HG03520 (cell line): Measurements from ENCODE around the gene LRRC14B.
"Not testable (repeated sequence)": the region's sequence is repeated elsewhere in the genome, so short reads cannot be mapped to it uniquely, and the experiment has no call there.

Experiments
- ATAC-seq: cut with Tn5 transposase; IDR thresholded peaks from one replicate; pipeline ENCODE4 v1.9.1; 2021; ENCODE audit warnings: mild to moderate bottlenecking, moderate library complexity; ENCODE audit not compliant: unreplicated experiment

Gene LRRC14B

DNA sequence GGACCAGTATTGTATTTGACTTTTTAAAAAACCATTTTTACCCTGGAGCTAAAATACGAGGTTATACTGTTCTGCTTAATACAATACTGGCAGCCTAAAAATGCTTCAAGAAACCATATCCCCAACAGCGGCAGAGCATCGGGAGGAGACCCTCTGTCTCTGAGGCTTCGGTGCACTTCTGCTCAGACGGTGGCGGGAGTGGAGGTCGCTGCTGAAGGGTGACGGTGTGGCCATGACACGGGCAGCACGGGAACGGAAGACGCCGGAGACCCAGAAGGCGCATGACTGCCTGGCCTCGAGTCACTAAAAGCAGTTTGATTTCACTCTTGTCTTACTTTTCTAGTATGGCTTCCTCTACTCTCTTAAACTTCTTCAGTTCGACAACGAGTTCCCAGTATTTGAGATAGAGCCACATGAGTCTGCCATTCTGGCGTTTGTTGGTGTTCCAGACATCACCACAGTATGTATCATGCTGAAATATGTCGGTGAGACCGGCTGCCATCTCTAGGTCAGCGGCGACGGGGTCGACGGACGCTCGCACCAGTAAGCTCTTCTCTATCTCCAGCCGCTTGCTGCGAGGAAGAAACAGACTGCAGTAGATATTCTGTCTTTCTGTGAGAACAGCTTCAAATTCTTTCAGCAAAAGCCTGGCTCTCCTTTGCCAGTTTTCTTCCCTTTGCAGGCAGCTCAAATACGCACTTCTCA, 13.8 kb downstream of the LRRC14B start:
- no peak for ATAC-seq

DNA sequence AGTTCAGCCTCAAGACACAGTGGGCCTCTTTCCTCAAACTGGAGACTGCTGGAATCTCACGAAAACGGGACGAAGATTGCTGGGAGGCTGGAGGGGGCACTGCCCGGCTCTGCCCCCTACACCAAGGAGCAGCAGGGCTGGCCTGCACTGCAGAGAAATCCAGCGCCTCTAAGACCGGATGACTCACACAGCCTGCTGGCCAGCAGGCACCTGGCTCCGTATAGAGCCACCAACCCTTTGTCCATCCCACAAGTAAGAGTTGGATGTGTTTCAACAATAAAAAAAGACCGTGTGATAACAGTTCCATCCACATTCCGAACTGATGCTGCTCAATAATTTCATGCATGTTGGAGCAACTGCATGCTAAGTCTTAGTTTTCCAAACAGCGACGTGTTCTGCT, 15.1 kb downstream of the LRRC14B start:
- ATAC-seq = no peak

DNA sequence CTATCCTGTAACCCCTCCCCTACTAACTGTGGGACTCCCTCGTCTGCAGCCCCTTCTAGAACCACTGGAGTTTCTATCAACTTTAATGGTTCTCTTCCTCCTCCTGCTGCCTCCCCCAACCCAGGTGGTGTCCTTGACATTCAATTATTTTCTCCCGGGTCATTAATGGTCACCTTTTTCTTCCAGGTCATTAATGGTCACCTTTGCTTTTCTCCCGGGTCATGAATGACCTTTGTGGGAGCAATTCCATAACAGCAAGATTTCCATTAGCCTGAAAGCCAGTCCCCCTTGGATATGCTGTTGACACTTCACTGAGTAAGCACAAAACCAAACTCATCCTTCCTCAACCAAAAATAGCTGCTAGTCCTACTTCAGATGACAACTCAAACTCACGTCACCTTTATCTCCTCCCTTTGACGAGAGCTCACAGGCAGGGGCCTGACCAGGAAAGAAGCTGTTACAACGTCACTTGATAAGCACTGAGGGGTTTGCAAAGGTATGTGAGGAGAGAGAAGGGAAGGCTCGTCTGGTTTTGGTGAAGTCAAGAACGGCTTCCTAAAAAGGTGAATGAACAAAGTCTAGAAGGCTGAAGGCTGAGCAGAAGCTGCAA, 15.7 kb downstream of the LRRC14B start:
- ATAC-seq = no peak

DNA sequence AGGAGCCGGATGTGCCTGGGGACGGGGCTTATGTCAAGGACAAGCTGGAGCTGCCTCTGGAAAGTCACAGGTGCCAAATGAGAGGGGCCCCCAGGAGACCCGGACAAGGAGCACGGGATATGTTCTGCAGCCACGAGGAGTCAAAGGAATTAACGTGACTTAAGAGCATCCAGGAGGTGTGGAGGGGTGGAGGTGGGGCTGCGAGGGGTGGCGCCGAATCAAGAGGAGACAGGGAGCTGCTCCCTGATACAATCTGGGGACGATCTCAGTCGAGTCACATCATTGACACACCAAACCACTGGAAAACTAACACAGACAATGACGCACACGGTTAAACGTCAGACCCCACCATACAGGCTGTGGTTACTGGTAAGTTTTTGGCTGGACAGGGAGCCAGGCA, 16.3 kb downstream of the LRRC14B start:
- ATAC-seq = no peak

DNA sequence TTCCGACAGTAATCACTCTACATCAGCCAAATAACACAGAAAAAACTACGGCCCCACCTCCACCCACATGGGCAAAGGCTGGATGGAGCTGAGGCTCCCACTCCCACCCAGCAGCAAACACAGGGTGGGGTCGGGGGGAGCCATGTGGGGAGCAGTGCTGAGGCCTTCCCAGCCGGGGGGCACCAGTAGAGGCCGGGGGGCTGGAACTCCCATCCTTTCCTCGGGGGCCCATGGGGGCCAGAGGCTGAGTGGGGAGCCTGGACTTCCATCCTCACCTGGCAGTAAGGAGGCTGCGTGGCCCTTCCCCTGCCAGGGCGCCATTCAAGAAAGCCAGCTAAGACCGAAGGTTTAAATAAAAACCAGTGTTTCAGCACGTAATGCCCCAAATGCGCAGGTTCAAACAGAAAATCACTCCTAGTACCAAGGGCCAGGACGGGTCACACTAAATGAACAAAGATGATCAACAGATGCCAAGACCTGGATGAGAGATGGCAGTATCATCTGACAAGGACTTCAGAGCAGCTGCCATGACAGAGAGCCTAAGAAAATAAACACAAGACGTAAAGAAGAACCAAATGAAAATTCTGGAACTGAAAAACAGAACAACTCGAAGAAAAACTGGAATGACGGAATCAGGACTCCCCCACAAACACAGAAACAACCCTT, 17.3 kb downstream of the LRRC14B start:
- no peak for ATAC-seq

DNA sequence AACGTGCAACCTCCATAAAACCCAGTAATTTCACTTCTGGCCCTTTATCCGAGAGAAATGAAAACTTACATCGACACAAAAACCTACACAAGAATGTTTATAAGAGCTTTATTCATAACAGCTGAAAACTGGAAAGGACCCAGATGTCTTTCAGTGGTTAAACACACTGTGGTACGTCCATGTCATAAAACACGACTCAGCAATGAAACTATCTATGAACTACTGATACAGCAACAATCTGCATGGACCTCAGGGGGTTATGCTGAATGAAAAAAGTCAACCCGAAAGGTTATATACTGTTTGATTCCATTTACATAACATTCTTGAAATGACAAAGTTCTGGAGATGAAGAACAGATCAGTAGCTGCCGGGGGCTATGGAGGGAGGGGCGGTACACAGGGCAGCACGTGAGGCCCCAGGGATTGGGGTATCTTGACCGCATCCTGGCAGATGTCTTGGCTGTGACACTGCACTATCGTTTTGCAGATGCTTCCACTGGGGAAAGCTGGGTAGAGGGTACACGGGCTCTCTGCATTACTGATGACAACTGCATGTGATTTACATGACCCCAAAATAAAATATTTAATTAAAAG, 22.6 kb downstream of the LRRC14B start:
- no peak for ATAC-seq

DNA sequence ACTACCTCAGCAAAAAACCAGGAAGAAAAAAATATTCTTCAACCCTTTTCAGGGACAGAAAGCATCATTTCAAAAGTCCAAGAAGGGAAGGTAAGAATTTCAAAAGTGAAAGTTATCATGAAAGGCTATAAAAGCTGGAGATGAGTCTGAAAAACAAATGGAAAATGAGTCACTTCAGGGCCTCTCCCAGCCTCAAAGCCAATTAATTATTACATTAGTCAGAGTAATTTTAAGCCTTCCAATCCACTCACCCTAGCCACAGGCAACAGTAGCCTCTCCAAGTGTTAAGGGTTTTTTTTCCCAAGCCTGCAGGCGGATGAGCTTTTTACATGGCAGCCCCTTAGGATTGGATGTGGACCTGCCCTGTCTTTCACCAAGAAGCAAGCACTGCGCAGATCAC, 24.0 kb downstream of the LRRC14B start:
- ATAC-seq = not testable (repeated sequence)

DNA sequence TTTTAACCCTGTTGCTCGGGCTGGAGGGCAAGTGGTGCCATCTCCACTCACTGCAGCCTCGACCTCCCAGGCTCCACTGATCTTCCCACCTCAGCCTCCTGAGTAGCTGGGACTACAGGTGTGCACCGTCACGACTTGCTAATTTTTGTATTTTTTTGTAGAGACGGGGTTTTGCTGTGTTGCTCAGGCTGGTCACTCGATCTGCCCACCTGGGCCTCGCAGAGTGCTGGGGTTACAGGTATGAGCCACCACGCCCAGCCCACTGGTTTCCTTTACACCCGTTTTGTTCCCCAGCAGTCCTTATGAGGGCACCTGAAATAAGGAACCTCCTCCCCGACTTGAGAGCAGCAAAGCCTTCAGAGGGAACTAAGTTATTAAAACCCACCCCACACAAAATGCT, 24.8 kb downstream of the LRRC14B start:
- ATAC-seq = not testable (repeated sequence)

DNA sequence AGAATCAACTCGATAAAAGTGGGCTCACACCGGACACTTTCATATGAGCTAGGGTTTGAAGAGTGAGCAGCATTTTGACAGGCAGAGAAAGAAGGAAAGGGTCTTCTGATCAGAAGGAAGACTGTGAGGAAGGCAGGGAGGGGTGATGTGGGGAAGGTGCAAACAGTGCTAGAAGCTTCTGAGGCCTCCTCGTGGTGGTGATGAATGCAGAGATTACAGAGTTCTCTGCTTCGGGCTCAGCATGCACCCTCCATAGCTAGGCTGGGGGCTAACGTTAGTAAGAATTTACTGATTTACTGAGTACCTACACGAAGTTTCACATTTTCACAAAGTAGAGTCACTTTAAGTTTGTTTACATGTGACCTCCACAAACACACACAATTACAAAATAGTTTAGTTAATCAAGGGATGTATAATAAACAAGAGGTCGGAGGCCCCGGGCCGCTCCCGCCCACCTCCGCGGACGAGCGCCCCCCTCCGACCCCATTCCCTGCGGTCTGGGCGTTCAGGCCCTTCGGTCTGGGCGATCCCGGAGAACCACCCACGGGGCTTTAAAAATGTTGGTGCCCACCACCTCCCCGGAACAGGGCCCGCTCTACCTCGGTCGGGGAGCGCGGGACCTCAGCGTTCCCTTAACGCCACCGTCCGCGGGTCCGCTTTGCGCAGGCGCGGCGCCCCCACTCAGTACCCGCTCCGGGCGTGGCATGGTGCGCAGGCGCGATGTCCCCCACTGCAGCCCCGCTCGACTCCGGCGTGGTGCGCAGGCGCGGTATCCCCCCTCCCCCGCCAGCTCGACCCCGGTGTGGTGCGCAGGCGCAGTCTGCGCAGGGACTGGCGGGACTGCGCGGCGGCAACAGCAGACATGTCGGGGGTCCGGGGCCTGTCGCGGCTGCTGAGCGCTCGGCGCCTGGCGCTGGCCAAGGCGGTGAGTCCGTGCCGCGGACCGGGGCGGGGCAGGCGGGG, 26.5 kb downstream of the LRRC14B start, which contains the start of the genes CCDC127 and SDHA:
TSS of gene CCDC127 (minus strand) at position 660 of the 963 bp plus-strand sequence. CDS start 1,304 bp downstream, outside the sequence.
TSS of gene SDHA (plus strand) at position 827 of the 963 bp plus-strand sequence. CDS start at position 863, 36 bp downstream.
- ATAC-seq = peak; percentile 78

DNA sequence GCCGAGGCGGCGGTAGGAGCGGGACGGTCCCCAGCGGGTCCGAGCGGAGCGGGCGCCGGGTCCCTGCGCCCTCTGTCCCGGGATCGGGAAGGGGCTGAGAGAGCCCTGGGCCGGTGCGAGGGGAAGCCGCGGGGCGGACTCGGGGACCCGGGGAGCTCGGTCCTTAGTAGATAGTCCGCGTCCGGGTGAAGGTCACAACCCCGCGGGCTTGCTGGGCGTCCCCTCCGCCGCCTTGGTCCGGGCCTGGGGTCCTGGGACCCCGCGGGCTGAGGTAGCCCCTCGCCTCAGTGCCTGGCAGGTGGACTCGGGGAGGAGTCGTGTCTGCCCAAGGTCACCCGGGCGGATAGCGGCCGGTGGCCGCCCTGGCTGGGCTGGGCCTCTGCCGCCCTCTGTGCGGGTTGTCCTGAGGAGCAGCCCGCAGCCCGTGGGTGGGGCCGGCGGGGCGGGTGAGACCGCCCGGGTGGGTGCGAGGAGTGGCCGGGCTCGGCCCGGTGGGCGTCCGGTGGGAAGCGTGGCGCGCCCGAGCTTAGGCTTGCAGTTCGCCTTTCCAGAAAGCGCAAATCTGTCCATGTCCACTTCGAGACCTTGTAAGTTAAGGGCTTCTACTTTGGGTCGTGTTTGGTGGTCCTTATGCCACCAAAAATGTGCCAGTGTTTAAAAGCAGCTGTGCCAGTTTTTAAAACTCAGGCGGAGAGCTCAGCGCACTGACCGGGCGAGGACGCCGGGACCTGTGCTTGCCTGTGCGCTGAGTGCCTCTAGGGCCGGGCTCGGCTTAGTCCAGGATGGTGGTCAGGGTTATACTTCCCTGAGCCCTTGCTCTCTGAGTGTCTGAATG, 27.4 kb downstream of the LRRC14B start:
- peak; percentile 17 for ATAC-seq

DNA sequence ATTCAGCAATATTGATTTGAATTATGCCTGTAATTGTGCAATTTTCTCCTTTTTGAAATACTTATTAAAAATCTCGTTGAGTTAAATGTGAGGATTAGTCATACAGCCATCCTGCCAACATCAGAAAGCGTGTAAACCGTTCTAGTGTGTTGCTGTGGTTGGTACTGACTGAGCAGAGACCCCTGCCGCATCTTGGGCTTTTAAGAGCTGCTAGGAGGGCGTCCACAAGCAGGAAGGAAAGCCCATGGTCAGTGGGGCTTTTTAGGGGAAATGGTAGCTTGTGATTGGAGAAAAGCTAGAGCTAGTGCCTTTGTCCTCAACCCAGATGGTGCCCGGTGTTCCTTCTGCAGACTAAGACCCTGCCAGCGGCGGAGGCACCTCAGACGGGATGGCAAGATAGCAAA, 28.2 kb downstream of the LRRC14B start:
- ATAC-seq = no peak

DNA sequence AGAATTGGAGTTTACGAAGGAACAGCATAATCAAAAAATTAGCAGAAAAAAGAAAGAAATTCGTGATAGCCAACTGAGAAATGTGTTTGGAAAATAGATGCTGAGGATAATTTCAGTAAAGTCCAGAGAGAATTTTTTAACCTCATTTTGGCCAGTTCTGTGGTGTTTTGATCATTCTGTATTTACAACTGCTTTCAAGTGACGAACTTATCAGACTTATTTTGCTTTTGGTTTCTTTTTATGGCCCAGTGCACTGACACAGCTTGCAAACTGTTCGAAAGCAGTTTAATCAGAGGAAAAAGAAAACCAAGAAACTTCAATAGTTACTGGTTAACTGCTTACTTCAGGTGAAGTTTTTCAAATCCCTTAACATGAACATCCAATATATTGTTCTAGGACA, 28.7 kb downstream of the LRRC14B start:
- ATAC-seq = no peak

DNA sequence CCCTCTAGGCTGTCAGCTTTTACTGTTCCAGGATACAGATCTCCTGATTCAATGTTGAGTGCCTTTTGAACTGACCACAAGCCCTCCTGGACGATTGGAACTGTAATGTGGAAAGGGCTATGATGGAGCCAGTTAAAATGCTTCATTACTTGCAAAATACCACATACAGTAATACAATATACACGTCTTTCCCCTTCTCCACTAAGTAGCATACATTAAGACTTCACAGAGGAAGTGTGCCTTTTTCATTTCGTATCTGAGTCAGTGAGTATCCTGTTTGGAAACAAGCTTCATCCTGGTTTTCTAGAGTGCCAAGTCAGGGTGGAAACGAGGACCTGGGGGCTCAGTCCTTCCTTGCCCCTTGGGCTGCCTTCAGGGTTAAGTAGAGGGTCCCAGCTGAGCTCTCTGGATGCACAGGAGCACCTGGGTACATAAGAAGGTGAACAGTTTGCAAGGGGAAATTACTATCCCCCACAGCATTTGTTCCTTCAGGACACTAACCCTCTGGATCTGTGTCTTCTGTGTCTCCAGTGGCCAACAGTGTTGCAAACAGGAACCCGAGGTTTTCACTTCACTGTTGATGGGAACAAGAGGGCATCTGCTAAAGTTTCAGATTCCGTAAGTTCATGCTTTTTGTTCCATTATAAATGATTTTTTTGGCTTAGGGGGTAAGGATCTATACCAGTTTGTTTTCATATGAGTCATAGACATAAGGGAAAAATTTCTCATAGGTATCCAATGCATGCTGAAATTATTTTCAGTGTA, 31.8 kb downstream of the LRRC14B start:
- ATAC-seq = not testable (repeated sequence)

DNA sequence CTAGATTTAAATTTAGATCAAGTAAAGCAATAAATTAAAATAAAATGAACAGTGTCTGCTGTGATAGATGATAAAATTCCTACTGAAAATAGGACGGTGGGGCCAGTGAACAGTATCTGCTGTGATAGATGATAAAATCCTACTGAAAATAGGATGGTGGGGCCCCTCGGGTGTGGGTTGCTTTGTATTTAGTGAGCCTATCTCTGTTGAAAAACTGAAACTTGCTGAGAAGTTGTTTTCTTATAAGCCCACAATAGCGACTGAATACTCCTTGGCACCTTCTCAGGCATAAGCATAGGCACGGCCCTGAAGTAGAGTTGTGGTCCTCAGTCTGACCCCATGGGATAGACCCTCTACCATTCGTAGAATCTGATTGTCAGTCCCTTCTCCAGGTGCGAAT, 32.5 kb downstream of the LRRC14B start:
- ATAC-seq = no peak

DNA sequence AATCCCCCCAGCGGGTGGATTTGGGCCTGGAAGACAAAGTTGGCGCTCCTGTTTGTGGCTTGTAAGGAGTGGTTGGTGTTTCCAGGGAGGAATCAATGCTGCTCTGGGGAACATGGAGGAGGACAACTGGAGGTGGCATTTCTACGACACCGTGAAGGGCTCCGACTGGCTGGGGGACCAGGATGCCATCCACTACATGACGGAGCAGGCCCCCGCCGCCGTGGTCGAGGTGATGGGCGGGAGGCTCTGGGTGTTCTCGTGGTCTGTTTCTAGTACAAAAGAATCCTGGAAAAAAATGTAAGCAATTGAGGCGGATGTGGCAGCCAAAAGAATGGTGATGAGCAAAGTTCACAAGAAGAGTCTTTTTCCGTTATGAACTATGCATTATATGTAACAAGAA, 34.0 kb downstream of the LRRC14B start:
- no peak for ATAC-seq

DNA sequence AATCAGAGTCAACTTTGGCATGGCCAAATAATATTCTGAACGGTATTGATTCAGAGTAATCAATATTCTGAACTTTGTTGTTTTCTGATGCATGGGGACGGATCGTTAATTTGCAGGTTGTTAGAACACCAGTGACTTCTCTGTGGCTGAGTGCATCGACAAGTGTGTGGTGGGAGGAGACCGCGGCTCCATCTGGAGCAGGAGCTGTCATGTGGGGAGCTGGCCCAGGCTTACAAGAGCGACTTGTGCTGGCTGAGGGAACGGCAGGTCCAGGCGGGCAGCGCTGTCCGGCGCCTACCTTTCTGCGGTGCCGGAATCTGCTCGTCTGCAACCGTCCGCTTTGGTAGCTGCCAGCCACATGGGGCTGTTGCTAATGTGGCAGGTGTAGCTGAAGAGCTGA, 36.1 kb downstream of the LRRC14B start:
- not testable (repeated sequence) for ATAC-seq

DNA sequence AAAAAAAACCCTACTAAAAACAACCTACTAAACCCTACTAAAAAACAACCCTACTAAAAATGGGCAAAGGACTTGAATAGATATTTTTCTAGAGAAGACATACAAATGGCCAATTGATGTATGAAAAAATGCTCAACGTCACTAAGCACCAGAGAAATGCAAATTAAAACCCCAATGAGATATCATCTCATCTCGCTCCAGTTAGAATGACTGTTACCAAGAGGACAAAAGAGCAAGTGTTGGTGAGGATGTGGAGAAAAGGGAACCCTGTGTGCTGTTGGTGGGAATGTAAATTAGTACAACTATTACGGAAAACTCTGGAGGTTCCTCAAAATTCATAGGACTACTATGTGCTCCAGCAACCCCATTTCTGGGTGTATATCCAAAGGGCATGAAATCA, 37.6 kb downstream of the LRRC14B start:
- no peak for ATAC-seq

DNA sequence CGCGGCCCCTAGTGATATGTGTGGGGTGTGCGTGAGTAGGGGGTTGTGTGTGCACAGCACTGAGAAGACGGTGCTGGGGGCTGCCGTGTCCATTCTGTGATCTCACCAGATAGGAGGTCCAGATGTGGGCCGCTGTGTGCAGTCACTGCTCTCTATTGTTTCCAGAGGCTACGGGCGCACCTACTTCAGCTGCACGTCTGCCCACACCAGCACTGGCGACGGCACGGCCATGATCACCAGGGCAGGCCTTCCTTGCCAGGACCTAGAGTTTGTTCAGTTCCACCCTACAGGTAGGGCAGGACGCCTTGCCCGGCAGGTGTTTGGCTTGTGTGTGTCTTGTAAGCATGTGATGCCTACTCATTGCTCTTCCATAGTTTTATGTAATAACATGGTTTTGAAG, 39.4 kb downstream of the LRRC14B start:
- no peak for ATAC-seq

DNA sequence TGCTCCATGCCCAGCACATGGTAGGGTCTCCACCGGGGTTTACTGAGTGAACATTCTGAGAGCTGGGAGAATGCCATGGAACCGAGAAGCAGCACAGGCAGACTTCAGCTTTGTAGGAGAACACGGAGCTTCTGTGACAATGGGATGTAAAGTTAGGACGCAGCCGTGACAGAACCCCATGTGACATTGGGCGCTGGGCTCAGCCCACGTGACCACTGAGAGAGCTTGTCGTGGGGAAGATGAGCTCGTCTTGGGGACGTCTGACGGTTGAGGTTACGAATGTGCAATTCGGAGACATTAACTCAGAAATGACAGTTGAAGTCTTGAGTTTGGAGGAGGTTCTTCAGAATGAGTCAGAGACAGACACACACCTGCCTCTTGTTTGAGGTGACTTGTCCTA, 40.4 kb downstream of the LRRC14B start:
- no peak for ATAC-seq
